HG03571 (cell line): ENCODE measurements around the gene GYG2.
"Not testable (repeated sequence)": the region's sequence is repeated elsewhere in the genome, so short reads cannot be mapped to it uniquely, and the experiment has no call there.

ENCODE experiments used
- ATAC-seq: cut with Tn5 transposase; IDR thresholded peaks from one replicate; pipeline ENCODE4 v1.9.1; 2021; ENCODE audit not compliant: unreplicated experiment

Gene GYG2

DNA sequence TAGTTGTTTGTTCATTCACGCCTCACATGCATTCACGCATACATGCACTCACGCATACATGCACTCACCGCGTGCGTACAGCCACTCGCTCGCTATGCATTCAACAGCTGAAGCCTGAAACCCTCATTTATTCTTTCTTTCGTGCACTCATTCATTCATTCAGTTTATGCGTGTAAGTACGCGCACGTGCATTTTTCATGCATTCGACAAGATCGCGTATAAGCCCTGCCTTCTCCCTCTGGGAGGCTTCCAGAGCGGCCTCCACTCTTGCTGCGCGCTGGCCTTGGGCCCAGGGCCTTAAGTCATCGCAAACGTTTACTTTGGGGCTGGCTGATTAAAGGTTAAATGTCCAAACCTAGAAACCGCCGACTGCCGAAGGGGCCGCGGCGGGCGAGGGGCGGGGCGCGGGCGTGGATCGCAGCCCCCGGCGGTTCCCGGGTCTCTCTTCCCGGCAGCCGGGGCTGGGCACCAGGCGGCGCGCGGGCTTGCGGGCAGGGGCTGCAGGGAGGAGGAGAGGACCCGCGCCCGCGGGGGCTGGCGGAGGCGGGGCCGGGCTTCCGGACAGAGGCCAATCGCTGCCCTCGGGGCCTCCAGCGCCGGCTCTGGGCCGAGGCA lies at the start of gene GYG2:
GYG2 (plus strand) TSS at position 587 of the 615 bp plus-strand sequence. CDS start 1,259 bp downstream, outside the sequence.
- ATAC-seq: no peak

DNA sequence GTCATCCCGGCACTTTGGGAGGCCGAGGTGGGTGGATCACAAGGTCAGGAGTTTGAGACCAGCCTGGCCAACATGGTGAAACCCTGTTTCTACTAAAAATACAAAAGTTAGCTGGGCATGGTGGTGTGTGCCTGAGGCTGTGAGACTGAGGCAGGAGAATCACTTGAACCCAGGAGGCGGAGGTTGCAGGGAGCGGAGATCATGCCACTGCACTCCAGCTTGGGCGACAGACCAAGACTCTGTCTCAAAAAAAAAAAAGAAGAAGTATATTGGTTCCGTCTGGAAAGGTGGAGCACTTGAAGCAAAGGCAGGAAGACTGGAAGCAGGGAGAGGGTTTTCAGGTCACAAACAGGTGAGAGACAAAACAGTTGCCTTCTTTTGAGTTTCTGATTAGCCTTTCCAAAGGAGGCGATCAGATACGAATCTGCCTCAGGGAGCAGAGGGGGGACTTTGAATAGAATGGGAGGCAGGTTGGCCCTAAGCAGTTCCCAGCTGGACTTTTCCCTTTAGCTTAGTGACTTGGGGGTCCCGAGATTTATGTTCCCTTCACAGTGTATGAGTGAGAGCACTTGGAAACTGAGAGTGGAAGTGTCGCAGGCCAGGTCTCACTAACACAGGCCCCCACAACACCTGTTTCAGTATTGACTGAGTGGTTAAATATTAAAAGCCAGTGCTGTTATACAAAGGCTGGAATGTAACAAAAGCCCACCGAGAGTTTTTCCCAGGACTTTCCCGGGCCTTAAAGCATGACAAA lies 48.1 kb upstream of the GYG2 start:
- not testable (repeated sequence) for ATAC-seq

- ATAC-seq: no peak
Observed at GRCh38 chrX:2781226-2781571, 47.5 kb upstream of the GYG2 start.

DNA sequence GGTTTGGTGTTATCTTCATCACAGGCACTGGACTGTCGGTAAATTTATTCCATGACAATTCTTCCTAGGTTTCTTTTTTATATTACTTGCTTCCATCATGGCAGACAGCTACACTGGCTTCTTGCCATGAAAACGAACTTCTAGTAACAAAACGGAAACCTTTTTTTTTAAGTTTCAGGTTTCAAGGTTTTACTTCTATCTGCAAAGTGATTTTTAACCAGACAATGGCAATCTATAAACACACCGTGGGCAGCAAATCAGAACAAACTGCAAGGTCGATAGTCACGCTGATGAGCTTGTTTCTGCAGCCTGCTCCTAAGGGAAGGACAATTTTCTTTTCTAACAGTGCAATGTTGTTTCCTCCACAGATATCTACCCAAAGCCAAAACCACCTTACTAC lies 47.0 kb upstream of the GYG2 start:
- no peak for ATAC-seq

- ATAC-seq: no peak
Observed at GRCh38 chrX:2782171-2782570, 46.6 kb upstream of the GYG2 start.

DNA sequence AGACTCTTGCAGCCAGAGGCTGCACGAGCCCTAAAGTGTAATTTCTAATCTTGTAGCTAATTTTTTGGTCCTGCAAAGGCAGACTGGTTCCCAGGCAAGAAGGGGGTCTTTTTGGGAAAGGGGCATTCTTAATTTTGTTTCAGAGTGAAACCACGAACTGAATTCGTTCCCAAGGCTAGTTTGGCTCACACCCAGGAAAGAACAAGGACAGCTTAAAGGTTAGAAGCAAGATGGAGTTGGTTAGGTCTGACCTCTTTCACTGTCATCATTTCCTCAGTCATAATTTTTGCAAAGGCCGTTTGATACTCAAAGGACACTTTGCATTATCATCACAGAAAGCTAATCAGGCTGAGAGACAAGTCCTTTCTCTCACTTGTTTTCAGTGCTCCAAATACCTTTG lies 46.0 kb upstream of the GYG2 start:
- no peak for ATAC-seq

DNA sequence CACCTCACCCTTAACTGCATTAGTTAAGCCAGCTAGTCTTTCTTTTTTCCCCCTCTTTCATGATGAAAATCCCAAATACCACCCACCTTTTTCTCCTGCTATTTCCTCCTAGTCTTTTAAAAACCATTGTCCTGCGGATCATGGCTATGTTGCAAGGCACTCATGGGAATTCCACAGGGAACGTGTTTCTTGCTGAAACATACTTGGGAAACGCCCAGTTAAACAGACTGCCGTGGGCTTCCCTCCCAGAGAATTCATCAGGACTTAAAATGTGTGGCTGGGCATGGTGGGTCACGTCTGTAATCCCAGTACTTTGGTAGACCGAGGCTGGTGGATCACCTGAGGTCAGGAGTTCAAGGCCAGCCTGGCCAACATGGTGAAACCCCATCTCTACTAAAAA lies 44.7 kb upstream of the GYG2 start:
- no peak for ATAC-seq

DNA sequence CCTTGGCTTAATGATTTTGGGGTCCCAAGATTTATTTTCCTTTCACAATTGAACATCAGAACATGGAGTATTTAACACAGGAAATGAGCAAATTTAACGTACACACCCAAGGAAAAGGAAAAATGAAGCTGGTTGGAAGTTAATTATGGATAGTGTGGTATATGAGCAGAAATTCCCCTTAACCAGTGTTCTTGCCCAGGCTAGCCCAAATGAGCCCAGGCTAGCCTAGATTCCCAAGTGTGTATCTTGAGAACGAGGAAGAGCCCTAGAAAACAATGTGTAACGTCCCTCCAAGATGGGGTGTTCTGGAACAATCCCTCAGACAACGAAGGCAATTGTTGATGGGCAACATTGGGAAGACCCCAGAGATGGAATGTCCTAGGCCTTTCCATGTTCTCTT lies 43.2 kb upstream of the GYG2 start:
- no peak for ATAC-seq

DNA sequence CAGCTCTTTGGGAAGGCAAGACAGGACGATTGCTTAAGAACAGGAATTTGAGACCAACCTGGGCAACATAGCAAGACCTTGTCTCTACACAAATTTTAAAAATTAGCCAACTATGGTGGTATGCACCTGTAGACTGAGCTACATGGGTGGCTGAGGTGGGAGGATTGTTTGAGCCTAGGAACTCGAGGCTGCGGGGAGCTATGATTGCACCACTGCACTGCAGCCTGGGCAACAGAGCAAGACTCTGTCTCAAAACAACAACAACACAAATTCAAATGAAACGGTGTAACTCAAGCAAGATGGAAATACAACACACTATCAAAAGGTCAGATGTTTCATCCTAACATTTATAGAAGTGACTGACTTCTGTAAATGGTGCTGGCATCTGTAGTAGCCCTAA lies 39.8 kb upstream of the GYG2 start:
- ATAC-seq: no peak

DNA sequence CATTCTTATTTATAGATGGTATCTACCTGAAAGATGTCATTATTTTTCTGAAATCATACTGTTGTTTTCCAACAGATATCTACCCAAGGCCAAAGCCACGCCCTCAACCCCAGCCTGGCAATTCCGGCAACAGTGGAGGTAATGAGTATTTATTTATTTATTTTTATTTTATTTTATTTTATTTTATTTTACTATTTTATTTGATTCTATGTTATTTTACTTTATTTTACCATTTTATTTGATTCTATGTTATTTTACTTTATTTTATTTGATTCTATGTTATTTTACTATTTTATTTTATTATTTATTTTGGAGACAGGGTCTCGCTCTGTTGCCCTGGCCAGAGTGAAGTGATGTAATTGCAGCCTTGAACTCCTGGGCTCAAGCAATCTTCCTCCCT lies 39.2 kb upstream of the GYG2 start:
- no peak for ATAC-seq

- ATAC-seq: no peak
Observed at GRCh38 chrX:2793752-2794151, 35.0 kb upstream of the GYG2 start.

DNA sequence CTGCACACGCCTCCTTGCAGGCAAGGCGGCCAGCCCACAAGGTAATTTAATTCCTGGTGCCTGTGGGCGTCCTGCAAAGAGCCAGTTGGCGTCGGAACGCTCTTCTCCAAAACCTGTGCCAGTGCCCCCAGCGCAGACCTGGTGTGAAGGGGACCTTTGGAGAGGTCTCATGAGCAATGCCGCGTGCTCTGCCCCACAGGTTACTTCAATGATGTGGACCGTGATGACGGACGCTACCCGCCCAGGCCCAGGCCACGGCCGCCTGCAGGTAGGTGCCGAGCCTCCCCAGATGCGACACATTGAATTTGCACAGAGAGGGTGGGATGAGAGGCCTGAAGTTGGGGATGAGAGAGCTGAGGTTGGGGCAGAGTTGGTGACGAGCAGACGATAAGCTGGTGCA lies 34.4 kb upstream of the GYG2 start:
- no peak for ATAC-seq

DNA sequence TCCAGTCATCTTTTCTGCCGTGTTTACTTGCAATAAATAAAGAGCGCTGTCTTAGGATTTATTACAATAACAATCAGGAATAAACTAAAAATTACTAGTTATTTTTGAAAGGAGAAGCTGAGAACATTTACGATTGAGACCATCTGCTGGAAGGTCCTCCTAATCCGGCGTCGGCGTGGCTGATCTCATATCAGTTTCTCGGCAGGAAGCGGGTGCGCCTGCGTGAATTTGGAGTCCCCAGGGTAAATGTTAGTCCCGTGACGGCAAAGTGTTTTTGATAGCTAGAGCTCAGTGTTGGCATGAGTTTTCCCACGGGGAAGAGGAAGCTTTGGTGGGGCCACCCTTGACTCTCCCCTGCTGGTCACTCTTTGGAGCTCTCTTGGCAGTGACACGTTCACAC lies 31.9 kb upstream of the GYG2 start:
- ATAC-seq: not testable (repeated sequence)

DNA sequence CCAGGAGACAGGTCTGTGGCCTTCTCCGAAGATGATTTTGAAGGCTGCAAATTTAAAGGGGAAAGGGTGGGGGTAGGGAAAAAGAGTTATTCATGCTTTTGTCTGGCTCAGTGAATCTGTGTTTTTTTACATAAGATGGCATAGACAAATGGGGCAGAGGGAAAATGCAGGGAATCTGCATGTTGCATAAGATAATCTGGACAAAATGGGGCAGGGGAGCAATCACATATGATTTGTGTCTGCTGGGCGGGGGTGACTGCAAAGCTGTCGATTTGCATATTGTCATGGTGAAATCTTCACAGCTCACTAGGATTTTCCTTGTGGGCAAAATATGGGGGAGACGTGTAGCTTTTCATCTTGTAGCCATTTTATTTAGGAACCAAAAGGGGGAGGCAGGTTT lies 29.4 kb upstream of the GYG2 start:
- no peak for ATAC-seq

GRCh38 chrX:2799980-2800379 lies 28.8 kb upstream of the GYG2 start:
- ATAC-seq: not testable (repeated sequence)

DNA sequence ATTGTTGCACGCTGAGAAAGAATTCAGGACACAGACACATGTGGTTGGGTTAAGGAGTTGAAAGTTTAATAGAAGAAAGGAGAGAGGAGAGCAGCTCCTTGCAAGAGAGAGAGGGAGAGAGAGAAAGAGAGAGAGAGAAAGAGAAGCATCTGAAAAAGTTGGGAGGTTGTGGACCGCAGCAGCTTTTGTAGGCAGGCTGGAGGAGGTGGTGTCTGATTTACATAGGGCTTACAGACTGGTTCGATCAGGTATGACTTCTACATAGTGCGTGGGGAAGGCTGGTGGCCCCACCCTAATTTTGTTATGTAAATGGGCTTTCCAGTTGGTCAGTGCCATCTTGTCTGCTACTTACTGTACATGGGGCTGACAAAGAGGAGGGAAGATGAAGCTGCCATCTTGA lies 27.5 kb upstream of the GYG2 start:
- ATAC-seq: no peak

DNA sequence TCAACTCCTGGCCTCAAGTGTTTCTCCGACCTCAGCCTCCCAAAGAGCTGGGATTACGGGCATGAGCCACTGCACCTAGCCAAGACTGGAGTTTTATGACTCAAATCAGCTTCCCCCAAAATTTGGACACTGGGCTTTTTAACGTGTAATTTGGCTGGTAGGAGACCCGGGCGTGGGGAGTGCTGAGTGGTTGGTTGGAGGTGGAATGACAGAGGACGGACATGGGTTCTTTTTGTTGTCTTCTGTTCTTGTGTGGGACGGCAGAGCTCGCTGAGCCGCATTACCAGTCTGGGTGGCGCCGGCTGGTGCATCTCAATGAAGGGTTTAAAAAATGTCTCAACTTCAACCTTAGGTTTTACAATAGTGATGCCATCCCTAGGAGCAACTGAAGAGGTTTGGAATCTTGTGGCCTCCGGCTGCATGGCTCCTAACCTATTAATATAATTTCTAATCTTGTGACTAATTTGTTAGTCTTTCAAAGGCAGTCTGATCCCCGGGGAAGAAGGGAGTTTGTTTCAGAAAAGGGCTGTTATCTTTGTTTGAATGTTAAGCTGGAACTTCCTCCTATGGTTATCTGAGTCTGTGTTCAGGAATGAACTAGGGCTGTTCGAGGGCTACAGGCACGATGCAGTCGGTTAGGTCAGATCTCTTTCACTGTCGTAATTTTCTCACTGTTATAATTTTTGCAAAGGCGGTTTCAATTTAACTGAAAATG lies 26.2 kb upstream of the GYG2 start:
- ATAC-seq: not testable (repeated sequence)

DNA sequence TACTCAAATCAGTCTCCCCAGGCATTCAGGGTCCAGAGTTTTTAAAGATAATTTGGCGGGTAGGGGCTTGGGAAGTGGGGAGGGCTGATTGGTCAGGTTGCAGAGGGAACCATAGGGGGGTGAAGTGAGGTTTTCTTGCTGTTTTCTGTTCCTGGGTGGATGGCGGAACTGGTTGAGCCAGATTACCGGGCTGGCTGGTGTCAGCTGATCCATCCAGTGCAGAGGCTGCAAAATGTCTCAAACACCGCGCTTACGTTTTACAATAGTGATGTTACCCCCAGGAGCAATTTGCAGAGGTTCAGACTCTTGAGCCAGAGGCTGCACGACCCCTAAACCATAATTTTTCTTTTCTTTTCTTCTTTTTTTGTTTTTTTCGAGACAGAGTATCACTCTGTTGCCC lies 25.2 kb upstream of the GYG2 start:
- not testable (repeated sequence) for ATAC-seq

DNA sequence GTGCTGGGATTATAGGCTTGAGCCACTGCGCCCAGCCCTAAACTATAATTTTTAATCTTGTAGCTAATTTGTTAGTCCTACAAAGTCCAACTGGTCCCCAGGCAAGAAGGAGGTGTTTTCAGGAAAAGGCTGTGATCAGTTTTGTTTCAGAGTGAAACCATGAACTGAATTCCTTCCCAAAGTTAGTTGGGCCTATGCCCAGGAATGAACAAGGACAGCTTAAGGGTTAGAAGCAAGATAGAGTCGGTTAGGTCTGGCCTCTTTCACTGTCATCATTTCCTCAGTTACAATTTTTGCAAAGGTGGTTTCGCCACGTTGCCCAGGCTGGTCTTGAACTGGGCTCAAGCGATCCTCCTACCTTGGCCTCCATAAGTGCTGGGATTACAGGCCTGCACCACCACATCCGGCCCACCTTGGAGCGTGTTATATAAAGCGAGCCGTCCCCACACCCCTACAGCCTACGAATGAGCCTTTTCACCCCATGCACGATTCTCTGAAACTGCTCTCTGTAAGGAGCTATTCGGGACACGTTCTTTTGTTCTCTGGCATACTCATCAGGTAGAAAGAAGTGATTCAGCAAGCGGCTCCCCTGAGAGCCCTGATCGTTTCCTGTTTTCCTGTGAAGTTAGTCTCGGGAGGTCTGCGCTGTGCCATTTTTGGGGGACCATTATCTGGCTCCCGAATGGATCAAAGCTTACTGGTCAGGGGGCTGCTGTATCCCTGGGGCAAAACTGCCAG lies 24.5 kb upstream of the GYG2 start:
- ATAC-seq: not testable (repeated sequence)

DNA sequence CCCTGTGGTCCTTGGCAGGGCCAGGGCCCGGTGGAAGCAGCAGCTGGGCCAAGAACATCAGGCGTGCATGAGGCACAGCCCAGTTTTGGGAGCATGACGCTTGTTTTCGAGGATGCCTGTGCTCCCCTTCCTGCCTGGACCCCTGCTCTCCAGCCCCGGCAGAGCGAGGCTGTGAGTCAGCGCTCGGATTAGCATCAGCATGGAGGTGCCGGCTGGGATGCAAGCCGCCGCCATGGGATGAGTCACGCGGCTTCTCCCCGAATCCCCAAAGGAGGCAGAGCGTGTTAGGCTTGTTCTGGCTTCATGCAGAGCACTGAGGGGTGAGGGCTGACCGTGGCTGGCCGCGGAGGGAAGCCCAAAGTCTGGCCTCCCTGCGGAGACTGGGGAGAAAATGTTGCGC lies 23.9 kb upstream of the GYG2 start:
- ATAC-seq: not testable (repeated sequence)

DNA sequence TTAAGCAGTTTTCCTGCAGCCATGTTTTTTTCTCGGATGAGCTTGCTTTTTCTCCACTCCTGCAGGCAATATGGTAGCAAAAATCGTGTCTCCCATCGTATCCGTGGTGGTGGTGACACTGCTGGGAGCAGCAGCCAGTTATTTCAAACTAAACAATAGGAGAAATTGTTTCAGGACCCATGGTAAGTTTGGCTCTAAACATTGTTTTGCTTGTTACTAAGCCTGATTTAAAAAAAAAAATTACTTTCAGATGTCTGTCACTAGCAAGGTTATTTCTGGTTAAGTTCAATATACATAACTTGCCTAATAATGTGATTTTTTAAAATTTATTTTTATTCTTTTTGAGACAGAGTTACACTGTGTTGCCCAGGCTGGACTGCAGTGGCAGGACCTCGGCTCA lies 17.5 kb upstream of the GYG2 start:
- no peak for ATAC-seq
